UCSD-AML1 (cell line): Measurements from ENCODE around the gene SCIMP.
A peak's percentile ranks its signal among the peaks of the same experiment; 100 is the strongest.
"Not testable (repeated sequence)": the region's sequence is repeated elsewhere in the genome, so short reads cannot be mapped to it uniquely, and the experiment has no call there.

Source experiments
- DNase-seq: peaks from one replicate; lab custom pipeline; 2025; ENCODE audit not compliant: unreplicated experiment; lab: John Stamatoyannopoulos, UW

SCIMP gene

DNA sequence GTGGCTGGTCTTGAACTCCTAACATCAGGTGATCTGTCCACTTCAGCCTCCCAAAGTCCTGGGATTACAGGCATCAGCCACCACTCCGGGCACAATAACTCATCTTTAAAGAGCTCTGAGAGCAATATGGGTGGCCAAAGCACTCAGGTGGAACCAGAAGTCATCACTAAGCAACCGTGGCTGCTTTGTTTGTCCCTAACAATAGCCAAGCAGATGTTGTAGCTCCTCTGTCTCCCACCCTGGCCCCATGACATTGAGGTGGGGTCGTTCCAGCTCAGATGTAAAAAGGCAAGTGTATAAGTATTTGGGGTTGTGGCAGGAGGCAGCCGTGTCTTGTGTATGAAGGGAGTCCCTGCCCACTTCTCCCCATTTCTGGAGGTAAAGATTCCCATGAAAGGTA is 3.7 kb upstream of the SCIMP start:
- no peak for DNase-seq

DNA sequence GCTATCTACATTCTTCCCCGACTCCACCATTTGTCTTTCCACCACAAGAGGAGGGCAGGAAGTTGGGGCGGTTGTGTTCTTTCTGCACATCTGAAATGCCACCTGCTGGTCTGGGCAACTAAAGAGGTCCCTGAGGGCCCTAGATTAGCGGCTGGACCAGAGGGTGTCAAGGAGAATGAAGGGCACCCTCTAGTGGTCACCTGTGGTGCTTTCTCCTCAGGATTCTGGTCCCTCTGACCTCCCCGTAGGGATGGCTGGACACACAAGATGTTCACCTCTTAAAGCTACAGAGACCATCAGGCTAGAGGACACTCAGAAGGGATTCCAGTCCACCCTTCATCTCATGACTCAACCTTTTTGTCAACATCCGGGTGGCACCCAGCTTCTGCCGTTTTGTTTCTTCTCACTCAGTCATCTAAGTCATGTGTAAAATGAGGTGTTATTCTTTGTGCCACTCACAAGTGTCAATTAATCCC is 2.9 kb upstream of the SCIMP start:
- peak; percentile 73 for DNase-seq

DNA sequence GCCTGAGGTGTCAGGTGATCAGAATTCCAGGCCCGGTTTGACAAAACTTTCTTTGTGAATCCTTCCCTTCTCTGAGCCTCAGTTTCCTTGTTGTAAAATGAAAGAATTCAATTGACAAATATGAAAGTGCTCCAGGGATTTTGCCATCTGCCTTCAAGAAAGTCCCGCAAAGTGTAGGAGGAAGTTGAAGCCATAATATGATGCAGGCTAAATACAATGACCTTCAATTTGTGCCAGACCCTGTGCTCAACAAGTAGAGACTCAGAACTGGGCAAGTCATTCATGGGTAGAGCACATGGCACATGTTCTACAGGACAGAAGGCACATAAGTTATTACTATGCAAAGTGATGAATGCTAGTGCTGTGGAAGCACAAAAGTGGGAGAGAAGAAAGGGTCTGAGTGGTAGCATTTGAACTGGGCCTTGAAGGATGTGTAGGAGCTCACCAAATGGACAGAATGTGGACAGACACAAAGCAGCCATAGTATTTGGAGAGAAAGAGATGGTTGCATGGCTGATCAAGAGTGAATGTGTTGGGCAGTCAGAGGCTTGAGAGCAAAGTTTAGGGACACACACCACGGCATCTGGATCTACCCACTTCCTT is 2.4 kb upstream of the SCIMP start:
- no peak for DNase-seq

DNA sequence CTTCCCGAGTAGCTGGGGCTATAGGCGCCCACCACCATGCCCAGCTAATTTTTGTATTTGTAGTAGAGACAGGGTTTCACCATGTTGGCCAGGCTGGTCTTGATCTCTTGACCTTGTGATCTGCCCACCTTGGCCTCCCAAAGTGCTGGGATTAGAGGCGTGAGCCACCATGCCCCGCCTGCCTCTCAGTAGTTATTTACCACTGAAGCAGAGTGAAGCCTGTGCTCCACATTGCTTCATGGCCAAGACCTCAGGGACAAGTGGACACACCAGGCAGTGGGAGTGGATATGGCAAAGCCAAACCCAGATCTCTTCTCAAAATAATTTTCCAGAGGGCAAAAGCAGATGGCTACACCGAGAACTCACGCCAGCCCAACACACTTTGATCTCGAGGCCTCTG is 1.2 kb downstream of the SCIMP start:
- DNase-seq = not testable (repeated sequence)

DNA sequence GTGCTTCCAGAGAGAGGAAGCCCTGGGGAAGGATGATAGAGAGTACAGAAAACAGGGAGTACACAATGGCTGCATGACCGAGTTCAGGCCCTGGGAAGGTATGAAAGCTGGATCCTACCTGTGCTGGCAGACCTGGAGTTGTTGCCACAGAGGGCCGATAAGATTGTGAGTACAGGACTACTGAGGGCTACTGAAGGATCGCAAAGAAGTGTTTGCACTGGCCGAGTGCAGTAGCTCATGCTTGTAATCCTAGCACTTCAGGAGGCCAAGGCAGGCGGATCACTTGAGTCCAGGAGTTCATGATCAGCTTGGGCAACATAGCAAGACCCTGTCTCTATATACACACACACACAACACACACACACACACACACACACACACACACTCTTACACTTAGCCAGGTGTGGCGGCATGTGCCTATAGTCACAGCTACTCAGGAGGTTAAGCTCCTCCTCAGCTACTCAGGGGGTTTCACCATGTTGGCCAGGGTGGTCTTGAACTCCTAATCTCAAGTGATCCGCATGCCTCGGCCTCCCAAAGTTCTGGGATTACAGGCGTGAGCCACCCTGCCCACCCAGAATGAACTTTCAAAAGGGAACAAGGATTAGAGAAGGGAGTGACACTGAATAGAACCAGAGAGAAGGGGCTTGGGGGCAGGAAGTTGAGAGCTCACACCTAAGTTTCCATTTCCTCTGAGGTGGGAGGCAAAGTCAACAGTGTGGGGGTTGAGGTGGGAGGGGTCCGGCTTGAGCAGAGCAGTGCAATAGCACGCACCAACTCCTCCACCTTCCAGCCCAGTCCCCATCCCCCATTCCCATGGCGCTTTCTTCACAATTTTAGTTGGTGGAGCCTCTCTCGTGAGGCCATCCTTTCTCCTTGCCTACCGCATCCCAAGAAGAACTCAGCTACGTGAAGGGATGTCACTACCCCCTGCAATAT is 7.5 kb downstream of the SCIMP start:
- DNase-seq = peak; percentile 15

DNA sequence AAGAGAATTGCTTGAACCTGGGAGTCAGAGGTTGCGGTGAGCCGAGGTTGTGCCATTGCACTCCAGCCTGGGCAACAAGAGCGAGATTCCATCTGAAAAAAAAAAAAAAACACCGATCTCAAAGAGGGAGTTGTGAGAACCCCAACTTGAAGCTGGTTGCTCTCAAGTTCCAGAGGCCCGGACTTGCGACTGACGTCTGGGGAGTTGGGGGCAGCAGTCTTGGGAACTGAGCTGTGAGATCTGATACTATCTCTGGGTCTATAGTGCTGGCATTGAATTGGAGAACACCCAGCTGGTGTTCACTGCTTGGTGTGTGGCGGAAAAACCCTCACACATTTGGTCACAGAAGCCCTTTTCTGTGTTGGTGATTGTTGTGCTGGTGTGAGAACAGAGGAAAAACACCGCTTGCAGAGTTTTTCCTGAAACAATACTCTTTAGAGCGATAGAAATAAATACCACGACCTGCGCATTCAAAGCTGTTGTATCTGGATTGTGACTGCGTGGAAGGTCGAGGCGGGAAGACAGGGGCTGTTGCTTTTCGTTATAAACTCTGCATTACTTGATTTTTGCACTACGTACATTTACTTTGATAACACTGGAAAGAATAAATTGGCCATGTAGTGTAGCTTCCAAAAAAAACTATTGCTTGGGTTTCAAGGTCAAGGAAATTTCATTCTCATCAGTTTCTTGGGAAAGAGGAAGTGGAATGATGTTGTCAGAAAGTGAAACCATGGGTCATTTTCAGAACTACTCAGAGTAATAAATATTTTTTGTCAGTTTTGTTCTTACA is 8.8 kb downstream of the SCIMP start:
- no peak for DNase-seq

DNA sequence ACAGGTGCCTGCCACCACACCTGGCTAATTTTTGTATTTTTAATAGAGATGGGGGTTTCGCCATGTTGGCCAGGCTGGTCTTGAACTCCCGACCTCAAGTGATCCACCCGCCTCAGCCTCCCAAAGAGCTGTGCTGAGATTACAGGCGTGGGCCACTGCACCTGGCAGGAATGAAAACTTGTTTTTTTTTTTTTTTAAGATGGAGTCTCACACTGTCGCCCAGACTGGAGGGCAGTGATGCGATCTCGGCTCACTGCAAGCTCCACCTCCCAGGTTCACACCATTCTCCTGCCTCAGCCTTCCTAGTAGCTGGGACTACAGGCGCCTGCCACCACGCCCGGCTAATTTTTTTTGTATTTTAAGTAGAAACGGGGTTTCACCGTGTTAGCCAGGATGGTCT is 12.7 kb downstream of the SCIMP start:
- not testable (repeated sequence) for DNase-seq

DNA sequence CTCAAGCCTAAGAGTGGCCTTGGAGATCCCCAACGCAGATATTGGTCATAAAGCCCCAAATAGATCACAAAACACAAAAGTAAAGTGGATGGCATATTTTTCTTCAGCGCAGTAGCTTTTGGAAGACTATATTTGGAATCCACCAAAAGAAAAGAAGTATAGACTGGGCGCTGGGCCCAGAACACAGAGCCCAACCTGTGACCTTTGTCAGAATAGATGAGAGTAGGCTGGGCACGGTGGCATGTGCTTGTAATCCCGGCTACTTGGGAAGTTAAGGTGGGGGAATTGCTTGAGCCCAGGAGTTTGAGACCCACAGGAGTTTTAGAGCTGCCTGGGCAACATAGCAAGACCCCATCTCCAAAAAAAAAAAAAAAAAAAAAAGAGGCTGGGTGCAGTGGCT is 14.6 kb downstream of the SCIMP start:
- no peak for DNase-seq

DNA sequence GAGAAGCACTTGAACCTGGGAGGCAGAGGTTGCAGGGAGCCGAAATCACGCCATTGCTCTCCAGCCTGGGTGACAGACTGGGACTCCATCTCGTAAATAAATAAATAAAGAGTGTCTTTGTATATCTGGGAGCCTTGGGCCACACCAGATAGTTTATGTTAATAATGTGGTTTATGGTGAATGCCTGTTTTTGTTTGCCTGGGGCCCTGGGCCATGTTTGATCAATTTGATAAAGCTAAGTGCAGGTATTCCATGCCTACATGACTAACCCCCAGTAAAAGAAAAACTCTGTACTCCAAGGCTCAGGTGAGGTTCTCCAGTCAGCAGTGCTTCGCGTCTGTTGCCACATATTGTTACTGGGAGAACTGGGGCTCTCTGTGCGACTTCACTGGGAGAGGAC is 15.1 kb downstream of the SCIMP start:
- no peak for DNase-seq

DNA sequence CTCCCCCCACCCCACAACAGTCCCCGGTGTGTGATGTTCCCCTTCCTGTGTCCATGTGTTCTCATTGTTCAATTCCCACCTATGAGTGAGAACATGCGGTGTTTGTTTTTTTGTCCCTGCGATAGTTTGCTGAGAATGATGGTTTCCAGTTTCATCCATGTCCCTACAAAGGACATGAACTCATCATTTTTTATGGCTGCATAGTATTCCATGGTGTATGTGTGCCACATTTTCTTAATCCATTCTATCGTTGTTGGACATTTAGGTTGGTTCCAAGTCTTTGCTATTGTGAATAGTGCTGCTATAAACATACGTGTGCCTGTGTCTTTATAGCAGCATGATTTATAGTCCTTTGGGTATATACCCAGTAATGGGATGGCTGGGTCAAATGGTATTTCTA is 17.1 kb downstream of the SCIMP start:
- DNase-seq = not testable (repeated sequence)

DNA sequence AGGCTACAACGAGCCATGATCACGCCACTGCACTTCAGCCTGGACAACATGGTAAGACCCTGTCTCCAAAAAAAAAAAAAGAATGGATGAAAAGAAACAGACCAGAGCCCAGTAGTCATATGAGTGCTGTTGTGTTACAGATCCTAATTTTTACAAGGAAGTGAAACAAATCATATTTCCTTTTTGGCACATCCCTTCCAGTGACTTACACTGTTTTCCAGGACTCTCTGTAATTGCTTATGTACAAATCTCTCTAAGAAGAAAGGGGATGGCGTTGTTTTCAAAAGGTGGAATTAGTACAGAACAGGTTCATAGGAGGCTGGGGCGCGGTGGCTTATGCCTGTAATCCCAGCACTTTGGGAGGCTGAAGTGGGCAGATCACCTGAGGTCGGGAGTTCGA is 23.2 kb downstream of the SCIMP start:
- DNase-seq = no peak

DNA sequence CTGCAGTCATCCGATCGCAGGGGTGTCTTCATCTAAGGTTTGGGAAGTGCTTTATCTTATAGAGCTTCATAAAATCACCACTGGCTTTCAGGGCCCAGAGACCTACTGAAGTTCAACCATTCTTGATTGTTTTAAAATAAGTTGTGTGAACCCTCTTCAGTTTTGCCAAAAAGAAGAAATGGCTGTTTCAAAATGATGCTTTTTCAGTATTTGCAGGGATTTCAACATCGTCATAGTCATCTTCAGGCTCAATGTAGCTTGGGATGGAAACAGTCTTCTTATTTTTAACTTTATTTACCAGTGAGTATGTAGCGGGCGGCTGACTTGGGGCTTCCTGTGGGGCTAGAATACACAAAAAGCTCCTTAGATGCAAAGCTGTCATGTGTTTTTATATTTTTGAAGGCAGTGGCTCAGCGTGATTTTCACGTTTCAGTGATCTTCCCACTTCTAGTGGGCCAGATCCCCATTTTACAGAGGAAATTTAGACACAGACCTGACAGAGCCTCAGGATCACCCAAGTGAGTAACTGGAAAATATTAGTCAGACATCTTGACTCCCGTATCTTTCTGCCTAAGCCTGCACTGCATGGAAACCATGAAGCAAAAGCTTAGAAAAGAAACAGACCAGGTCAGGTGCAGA is 23.9 kb downstream of the SCIMP start:
- DNase-seq = no peak

DNA sequence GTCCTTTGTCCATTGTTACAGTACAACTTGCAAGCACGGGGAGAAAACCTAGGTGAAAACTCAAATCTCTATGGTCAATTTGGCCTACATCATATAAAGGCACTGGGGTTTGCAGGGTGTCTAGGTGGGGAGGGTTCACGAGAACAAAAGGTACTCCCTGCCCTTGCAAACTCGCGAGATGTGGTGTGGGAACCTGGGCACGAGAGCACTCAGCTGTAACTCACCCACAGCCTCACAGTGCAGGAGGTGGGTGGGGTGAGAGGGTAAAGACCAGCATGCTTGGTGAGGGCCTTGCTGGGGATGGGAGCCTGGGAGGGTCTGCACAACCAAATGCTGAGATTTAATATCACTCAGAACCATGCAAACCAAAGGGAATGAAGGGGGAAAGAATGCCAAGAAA is 24.6 kb downstream of the SCIMP start:
- DNase-seq = no peak

DNA sequence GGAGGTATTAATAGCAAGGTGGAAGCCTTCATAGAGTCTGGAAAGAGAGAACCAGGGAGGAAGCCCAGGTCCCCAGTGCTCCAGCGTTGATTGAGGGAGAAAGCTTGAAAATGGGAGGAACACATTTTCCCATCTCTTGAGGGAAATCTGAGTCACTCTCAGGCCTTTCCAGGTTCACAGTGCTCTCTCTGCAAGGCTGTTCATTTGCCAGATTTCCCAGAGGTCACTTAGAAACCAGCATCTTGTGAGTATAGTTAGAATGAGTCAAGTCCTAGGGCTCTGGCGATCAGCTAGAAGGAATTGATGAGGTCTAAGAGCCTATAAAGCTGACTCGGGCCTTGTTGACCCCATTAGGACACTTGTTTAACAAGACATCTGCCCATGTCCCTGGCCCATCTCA is 25.3 kb downstream of the SCIMP start:
- no peak for DNase-seq

DNA sequence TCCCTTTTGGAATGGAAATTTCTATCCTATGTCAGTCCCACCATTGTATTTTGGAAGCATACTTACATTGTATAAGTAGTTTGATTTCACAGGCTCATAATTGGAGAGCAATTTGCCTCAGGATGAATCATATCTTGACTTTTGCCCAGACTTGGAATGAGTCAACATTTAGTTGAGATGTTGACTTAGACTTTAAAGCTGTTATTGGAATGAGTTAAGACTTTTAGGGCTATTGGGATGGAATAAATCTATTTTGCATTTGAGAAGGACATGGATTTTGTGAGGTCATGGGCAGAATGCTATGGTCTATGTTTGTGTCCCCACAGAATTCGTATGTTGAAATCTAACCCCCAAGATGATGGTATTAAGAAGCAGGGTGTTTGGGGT is 30.8 kb downstream of the SCIMP start:
- no peak for DNase-seq

DNA sequence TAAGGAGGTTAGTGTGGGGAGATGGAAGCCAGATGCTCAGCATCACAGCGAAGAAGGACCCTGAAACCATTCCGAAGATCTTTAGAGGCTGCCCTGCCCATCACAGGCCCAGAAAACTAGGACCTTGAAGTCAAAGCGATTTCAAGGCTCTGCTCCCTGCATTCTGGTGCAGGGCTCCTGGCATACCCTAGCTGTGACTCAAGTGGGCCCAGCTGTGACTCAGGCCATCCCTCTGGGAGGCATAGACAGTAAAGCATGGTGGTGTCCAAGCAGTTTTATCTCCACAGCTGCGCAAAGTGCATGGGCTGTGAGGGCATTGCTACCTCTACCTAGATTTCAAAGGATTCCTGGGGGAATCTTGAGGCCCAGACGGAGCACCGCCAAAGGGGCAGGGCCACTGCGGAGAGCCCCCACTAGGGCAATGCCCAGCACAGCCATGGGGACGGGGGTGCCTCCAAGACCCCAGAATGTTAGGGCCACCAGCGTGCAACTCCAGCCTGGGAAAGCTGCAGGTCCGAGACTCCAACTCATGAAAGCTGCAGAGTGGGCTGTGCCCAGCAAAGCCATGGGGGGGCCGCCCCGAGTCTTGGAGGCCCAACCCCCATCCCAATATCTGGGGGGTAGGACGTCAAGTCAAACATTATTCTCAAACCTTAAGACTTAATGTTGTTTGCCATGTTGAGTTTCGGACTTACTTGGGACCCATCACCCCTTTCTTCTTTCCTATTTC is 31.3 kb downstream of the SCIMP start:
- no peak for DNase-seq

DNA sequence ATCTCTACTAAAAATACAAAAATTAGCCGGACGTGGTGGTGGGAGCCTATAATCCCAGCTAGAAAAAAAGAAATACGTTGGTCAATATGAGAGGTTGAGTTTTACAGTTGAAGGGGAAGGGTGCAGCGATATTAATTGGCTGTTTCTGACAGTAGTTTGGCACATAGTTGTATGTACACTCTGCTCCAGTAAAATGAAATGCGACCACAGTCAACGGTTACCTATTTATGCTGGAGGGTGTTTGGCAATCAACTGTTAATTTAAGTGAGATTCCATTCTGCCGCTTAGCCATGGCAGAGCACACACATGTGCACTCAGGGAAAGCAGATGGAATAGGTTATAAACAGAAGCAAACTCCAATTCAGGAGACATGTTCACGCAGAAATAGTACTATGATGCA is 33.6 kb downstream of the SCIMP start:
- DNase-seq = no peak

DNA sequence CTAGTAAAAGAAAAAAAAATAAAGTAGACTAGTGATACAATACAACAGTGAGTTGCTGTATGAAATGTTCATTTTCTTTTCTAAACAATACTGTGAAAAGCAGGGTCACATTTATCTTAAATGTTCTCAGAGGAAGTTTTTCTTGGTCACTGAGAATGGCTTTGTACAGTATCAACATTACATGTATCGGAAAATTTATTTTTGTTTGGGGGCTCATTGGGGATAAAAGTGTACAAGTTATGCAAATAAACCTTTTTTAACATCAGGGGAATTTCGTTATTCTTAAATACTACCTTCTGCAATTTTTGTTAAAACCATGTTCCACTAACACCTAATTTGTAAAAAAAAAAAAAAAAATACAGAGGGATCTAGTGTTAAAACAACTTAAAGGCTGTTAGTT is 34.3 kb downstream of the SCIMP start:
- no peak for DNase-seq

DNA sequence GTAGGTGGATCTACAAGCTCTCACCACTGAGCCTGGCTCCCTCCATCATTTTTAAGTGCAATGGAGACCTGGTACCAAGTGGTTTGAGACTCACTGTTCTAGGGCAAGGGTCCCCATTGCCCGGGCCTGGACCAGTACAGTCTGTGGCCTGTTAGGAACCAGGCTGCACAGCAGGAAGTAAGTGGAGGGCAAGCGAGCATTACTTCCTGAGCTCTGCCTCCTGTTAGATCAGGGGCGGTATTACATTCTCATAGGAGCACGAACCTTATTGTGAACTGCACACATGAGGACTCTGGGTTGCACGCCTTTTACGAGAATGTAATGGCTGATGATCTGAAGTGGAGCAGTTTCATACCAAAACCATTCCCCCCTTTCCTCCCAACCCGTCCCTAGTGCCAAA is 36.2 kb downstream of the SCIMP start:
- DNase-seq = peak; percentile 15

DNA sequence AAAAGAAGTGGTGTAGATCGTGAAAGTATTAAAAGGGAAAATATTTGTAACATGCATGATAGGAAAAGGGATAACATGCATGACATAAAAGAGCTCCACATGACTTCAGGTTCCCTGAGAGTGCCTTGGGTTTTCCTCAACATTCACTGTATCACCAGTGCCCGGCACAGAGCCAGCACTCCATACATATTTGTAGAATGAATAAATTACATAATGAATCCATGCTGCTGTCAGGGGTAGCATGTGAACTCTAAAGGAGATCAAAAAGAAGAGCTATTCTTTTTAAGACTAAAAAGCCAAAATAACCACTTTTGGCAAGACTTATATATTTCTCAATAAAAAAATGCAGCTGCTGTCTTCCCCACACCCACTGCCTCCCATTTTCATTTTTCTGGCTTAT is 40.3 kb downstream of the SCIMP start:
- no peak for DNase-seq
